Body of pancreas (tissue), 4 donors: ENCODE measurements around the gene GRHL3.

ENCODE experiments used
- CTCF ChIP-seq, 7 experiments: fragments of 450-650 bp in 4 of 7; fragments of 200-600 bp in 3 of 7; sonication (generic) in 3 of 7; IDR thresholded peaks; one replicate each; pipeline ENCODE4 v1.5.1; 2016 to 2019; ENCODE audit warnings: antibody characterized with exemption in 7 of 7
- POLR2A ChIP-seq, 3 donors: fragments of 450-650 bp; IDR thresholded peaks; one replicate each; pipeline ENCODE4 v1.6.1; 2016; ENCODE audit warnings: antibody characterized with exemption in 3 of 3, mild to moderate bottlenecking in 2 of 3

- no peak for TF ChIP-seq CTCF (IDR thresholded peaks at IDR 0.05)
- TF ChIP-seq POLR2A (IDR thresholded peaks at IDR 0.05) = no peak
Observed at GRCh38 chr1:24344090-24344742, 25.1 kb downstream of the GRHL3 start.
